Duodenal mucosa (tissue), 2 donors: Measurements from ENCODE around the gene CAMTA1.

Experiments used
- H3K27ac ChIP-seq: one replicate; pipeline ENCODE4 v1.7.0; 2013; ENCODE audit warnings: low read depth, low read length
- H3K27me3 ChIP-seq, 2 donors: one replicate each; pipeline ENCODE4 v1.7.0; 2013; ENCODE audit warnings: low read length in 2 of 2, control low read depth in 1 of 2; ENCODE audit not compliant: insufficient read depth in 2 of 2, control insufficient read depth in 1 of 2
- H3K36me3 ChIP-seq, 2 donors: one replicate each; pipeline ENCODE4 v1.7.0; 2013; ENCODE audit warnings: low read length in 2 of 2, control low read depth in 1 of 2; ENCODE audit not compliant: insufficient read depth in 2 of 2, control insufficient read depth in 1 of 2
- H3K4me1 ChIP-seq, 2 donors: one replicate each; pipeline ENCODE4 v1.7.0; 2013; ENCODE audit warnings: low read length in 2 of 2, control low read depth in 1 of 2; ENCODE audit not compliant: insufficient read depth in 2 of 2, control insufficient read depth in 1 of 2
- H3K4me3 ChIP-seq, 2 donors: one replicate each; pipeline ENCODE4 v1.7.0; 2013; ENCODE audit warnings: low read length in 2 of 2, low read depth in 1 of 2
- H3K9ac ChIP-seq, 2 donors: one replicate each; pipeline ENCODE4 v1.7.0; 2013; ENCODE audit warnings: low read length in 2 of 2, low read depth in 1 of 2
- H3K9me3 ChIP-seq, 2 donors: one replicate each; pipeline ENCODE4 v1.7.0; 2013; ENCODE audit warnings: low read length in 2 of 2, control low read depth in 1 of 2; ENCODE audit not compliant: control insufficient read depth in 1 of 2

The CAMTA1 gene

GRCh38 chr1:6976044-6976375, 190.8 kb downstream of the CAMTA1 start:
- Histone ChIP-seq H3K27me3 (no peaks in the 10 kb centered on the region), H3K36me3 (no peaks in the 10 kb centered on the region), H3K4me3 (no peak overlapping the region), H3K9me3 (no peaks in the 10 kb centered on the region), H3K9ac (no peak overlapping the region), H3K27ac (no peak overlapping the region), H3K4me1 (no peaks in the 10 kb centered on the region)

GRCh38 chr1:6979003-6979613, 193.9 kb downstream of the CAMTA1 start:
- no peaks in the 10 kb centered on the region for H3K27me3 ChIP-seq
- no peaks in the 10 kb centered on the region for H3K36me3 ChIP-seq
- H3K4me3 ChIP-seq, result no peak overlapping the region
- H3K9me3 ChIP-seq, result no peaks in the 10 kb centered on the region
- no peak overlapping the region for H3K9ac ChIP-seq
- no peak overlapping the region for H3K27ac ChIP-seq
- no peaks in the 10 kb centered on the region for H3K4me1 ChIP-seq

- no peak overlapping the region for H3K9ac ChIP-seq
- no peaks in the 10 kb centered on the region for H3K27me3 ChIP-seq
- no peaks in the 10 kb centered on the region for H3K36me3 ChIP-seq
- no peaks in the 10 kb centered on the region for H3K4me1 ChIP-seq
- H3K4me3 ChIP-seq, result no peak overlapping the region
- no peaks in the 10 kb centered on the region for H3K9me3 ChIP-seq
- H3K27ac ChIP-seq, result no peak overlapping the region
Measured at GRCh38 chr1:6981595-6981994, 196.3 kb downstream of the CAMTA1 start.

- Histone ChIP-seq H3K27me3 (no peaks in the 10 kb centered on the region), H3K9ac (no peak overlapping the region), H3K4me1 (no peaks in the 10 kb centered on the region), H3K36me3 (no peaks in the 10 kb centered on the region), H3K27ac (no peak overlapping the region), H3K4me3 (no peak overlapping the region), H3K9me3 (no peaks in the 10 kb centered on the region)
Measured at GRCh38 chr1:6982443-6982842, 197.2 kb downstream of the CAMTA1 start.

- Histone ChIP-seq H3K27ac (no peak overlapping the region), H3K4me3 (no peak overlapping the region), H3K36me3 (no peaks in the 10 kb centered on the region), H3K9me3 (no peaks in the 10 kb centered on the region), H3K27me3 (no peaks in the 10 kb centered on the region), H3K4me1 (no peaks in the 10 kb centered on the region), H3K9ac (no peak overlapping the region)
Measured at GRCh38 chr1:6982860-6983259, 197.6 kb downstream of the CAMTA1 start.

- Histone ChIP-seq H3K4me3 (no peak overlapping the region), H3K27ac (no peak overlapping the region), H3K27me3 (no peaks in the 10 kb centered on the region), H3K9ac (no peak overlapping the region), H3K9me3 (no peaks in the 10 kb centered on the region), H3K4me1 (no peaks in the 10 kb centered on the region), H3K36me3 (no peaks in the 10 kb centered on the region)
Measured at GRCh38 chr1:6984536-6984935, 199.3 kb downstream of the CAMTA1 start.

GRCh38 chr1:6984986-6985385, 199.7 kb downstream of the CAMTA1 start:
- no peaks in the 10 kb centered on the region for H3K36me3 ChIP-seq
- H3K4me3 ChIP-seq, result no peak overlapping the region
- H3K9me3 ChIP-seq, result no peaks in the 10 kb centered on the region
- H3K27ac ChIP-seq, result no peak overlapping the region
- H3K27me3 ChIP-seq, result no peaks in the 10 kb centered on the region
- H3K4me1 ChIP-seq, result no peaks in the 10 kb centered on the region
- no peak overlapping the region for H3K9ac ChIP-seq

- Histone ChIP-seq H3K9ac (no peak overlapping the region), H3K27me3 (no peaks in the 10 kb centered on the region), H3K4me3 (no peak overlapping the region), H3K27ac (no peak overlapping the region), H3K36me3 (no peaks in the 10 kb centered on the region), H3K4me1 (no peaks in the 10 kb centered on the region), H3K9me3 (no peaks in the 10 kb centered on the region)
Measured at GRCh38 chr1:6985549-6986276, 200.5 kb downstream of the CAMTA1 start.

GRCh38 chr1:6986281-6986680, 201.0 kb downstream of the CAMTA1 start:
- Histone ChIP-seq H3K36me3 (no peaks in the 10 kb centered on the region), H3K27ac (no peak overlapping the region), H3K4me3 (no peak overlapping the region), H3K9me3 (no peaks in the 10 kb centered on the region), H3K27me3 (no peaks in the 10 kb centered on the region), H3K4me1 (no peaks in the 10 kb centered on the region), H3K9ac (no peak overlapping the region)

- Histone ChIP-seq H3K27me3 (no peaks in the 10 kb centered on the region), H3K9ac (no peak overlapping the region), H3K4me3 (no peak overlapping the region), H3K27ac (no peak overlapping the region), H3K4me1 (no peaks in the 10 kb centered on the region), H3K9me3 (no peaks in the 10 kb centered on the region), H3K36me3 (no peaks in the 10 kb centered on the region)
Measured at GRCh38 chr1:6987940-6988339, 202.7 kb downstream of the CAMTA1 start.
